Measurements from ENCODE around the gene FAM162B. TPM values are rescaled to one million over a fixed set of nuclear protein-coding genes. Genes with fewer than 3 reads are reported as not detected.
"Not testable (repeated sequence)": the region's sequence is repeated elsewhere in the genome, so short reads cannot be mapped to it uniquely, and the experiment has no call there.

Gene FAM162B
- total and polyA plus RNA-seq, 12 donors: 1.3 to 8.0 (median 2.7) TPM

- Histone ChIP-seq H3K9me3 (no peaks in the 10 kb centered on the region), H3K4me1 (peaks cover 0 to 21% (median 15%) of the 10 kb centered on the region in 9 donors), H3K36me3 (peaks cover 0 to 4% (median 0%) of the 10 kb centered on the region in 9 donors), H3K27ac (no peak overlapping the region), H3K4me3 (no peak overlapping the region), H3K27me3 (peaks cover 8 to 49% (median 29%) of the 10 kb centered on the region in 7 donors)
- intact Hi-C loops (cut with DNase I): no loop called here
- WGBS, 2 donors: 60 to 65% methylated on average over 4 of the region's 4 CpGs
- TF ChIP-seq CTCF (IDR thresholded peaks at IDR 0.05): no peak
- DNase-seq: no peak
- no peak for ATAC-seq
Observed at GRCh38 chr6:116761779-116762178, 3.7 kb downstream of the FAM162B start.

GRCh38 chr6:116745176-116745575 lies 20.3 kb downstream of the FAM162B start:
- WGBS, 2 donors: 52 to 60% methylated on average over 5 of the region's 5 CpGs
- Histone ChIP-seq H3K36me3 (no peaks in the 10 kb centered on the region), H3K9me3 (peaks cover 0 to 31% (median 0%) of the 10 kb centered on the region in 11 donors), H3K27me3 (no peaks in the 10 kb centered on the region), H3K4me1 (no peaks in the 10 kb centered on the region), H3K4me3 (no peak overlapping the region), H3K27ac (no peak overlapping the region)
- ATAC-seq (no peak), DNase-seq (no peak)
- intact Hi-C loops (cut with DNase I): no loop called here
- no peak for TF ChIP-seq CTCF (IDR thresholded peaks at IDR 0.05)

- H3K27ac ChIP-seq: no peak overlapping the region
- H3K4me1 ChIP-seq: no peaks in the 10 kb centered on the region
- intact Hi-C loops (cut with DNase I): no loop called here
- H3K36me3 ChIP-seq: peaks cover 0 to 15% (median 0%) of the 10 kb centered on the region in 9 donors
- DNase-seq (no peak), ATAC-seq (no peak)
- 67 to 68% methylated on average over 1 of the region's 1 CpG for WGBS, 2 donors
- no peaks in the 10 kb centered on the region for H3K27me3 ChIP-seq
- no peak overlapping the region for H3K4me3 ChIP-seq
- no peak for TF ChIP-seq CTCF (IDR thresholded peaks at IDR 0.05)
- H3K9me3 ChIP-seq: peaks cover 0 to 41% (median 0%) of the 10 kb centered on the region in 11 donors
Observed at GRCh38 chr6:116741571-116741970, 23.9 kb downstream of the FAM162B start.

- Histone ChIP-seq H3K36me3 (peaks cover 0 to 23% (median 0%) of the 10 kb centered on the region in 9 donors), H3K9me3 (peaks cover 0 to 38% (median 0%) of the 10 kb centered on the region in 11 donors)
- H3K27me3 ChIP-seq; H3K27ac ChIP-seq; H3K4me1 ChIP-seq; intact Hi-C loops (cut with DNase I); ATAC-seq; H3K4me3 ChIP-seq; DNase-seq: not testable (repeated sequence)
- WGBS, 2 donors: 94 to 96% methylated on average over 3 of the region's 3 CpGs
Observed at GRCh38 chr6:116740486-116740885, 25.0 kb downstream of the FAM162B start.

GRCh38 chr6:116737004-116737403 lies 28.5 kb downstream of the FAM162B start:
- no peak overlapping the region for H3K4me3 ChIP-seq
- H3K36me3 ChIP-seq: peaks cover 0 to 58% (median 9%) of the 10 kb centered on the region in 9 donors
- no peak overlapping the region for H3K27ac ChIP-seq
- H3K27me3 ChIP-seq: no peaks in the 10 kb centered on the region
- WGBS, 2 donors: 99% methylated on average over 3 of the region's 3 CpGs
- no peak for DNase-seq
- no peaks in the 10 kb centered on the region for H3K4me1 ChIP-seq
- no peak for TF ChIP-seq CTCF (IDR thresholded peaks at IDR 0.05)
- intact Hi-C loops (cut with DNase I): no loop called here
- peaks cover 0 to 31% (median 0%) of the 10 kb centered on the region in 11 donors for H3K9me3 ChIP-seq
- no peak for ATAC-seq
